DOHH2 (cell line): Measurements from ENCODE around the gene CRPPA.

Experiments
- CTCF ChIP-seq: fragments of 200-600 bp; sonication (generic); IDR thresholded peaks from one replicate; pipeline ENCODE4 v1.5.1; 2014; ENCODE audit warnings: antibody characterized with exemption, mild to moderate bottlenecking, low read depth, low read length; ENCODE audit not compliant: poor library complexity, severe bottlenecking
- EZH2phosphoT487 ChIP-seq: fragments of 200-600 bp; sonication (generic); IDR thresholded peaks from 2 replicates; pipeline ENCODE4 v1.6.1; 2017; ENCODE audit warnings: borderline replicate concordance, mild to moderate bottlenecking, antibody characterized with exemption, low read length, moderate library complexity, mixed read lengths

GRCh38 chr7:16404636-16405035 lies 16.7 kb downstream of the CRPPA start:
- no peak for TF ChIP-seq CTCF
- no peak for TF ChIP-seq EZH2phosphoT487
